Astrocyte (in vitro differentiated cells and primary cell): ENCODE results near the gene SOX21. TPM values are rescaled to one million over a fixed set of nuclear protein-coding genes. Genes with fewer than 3 reads are reported as not detected.

Source experiments
- DNase-seq: peaks from one replicate; pipeline ENCODE4 v3.0.0-alpha.2; 2010; ENCODE audit warnings: low read depth
- FAIRE-seq: peaks from 2 replicates; lab custom pipeline; 2011; peaks lifted over from hg19 to GRCh38; lab: Jason Lieb, UNC
- H2AFZ ChIP-seq: 2 replicates; pipeline ENCODE4 v1.6.0; 2012; ENCODE audit warnings: low read depth, low read length, inconsistent platforms
- H3K27ac ChIP-seq: 2 replicates; pipeline ENCODE4 v1.5.1; 2011; ENCODE audit warnings: low read depth, low read length, inconsistent platforms
- H3K27me3 ChIP-seq: 2 replicates; pipeline ENCODE4 v1.6.0; 2011; ENCODE audit warnings: low read length, inconsistent platforms; ENCODE audit not compliant: insufficient read depth
- H3K36me3 ChIP-seq: 2 replicates; pipeline ENCODE4 v1.5.1; 2011; ENCODE audit warnings: low read length, inconsistent platforms; ENCODE audit not compliant: insufficient read depth
- H3K4me1 ChIP-seq: 2 replicates; pipeline ENCODE4 v1.5.1; 2011; ENCODE audit warnings: low read length, inconsistent platforms; ENCODE audit not compliant: insufficient read depth
- H3K4me2 ChIP-seq: 2 replicates; pipeline ENCODE4 v1.6.0; 2012; ENCODE audit warnings: low read length, inconsistent platforms
- H3K4me3 ChIP-seq: 2 replicates; pipeline ENCODE4 v1.5.1; 2011; ENCODE audit warnings: low read depth, mild to moderate bottlenecking, low read length, inconsistent platforms; ENCODE audit not compliant: insufficient read depth
- H3K79me2 ChIP-seq: 2 replicates; pipeline ENCODE4 v1.6.0; 2012; ENCODE audit warnings: mild to moderate bottlenecking, low read length, inconsistent platforms; ENCODE audit not compliant: insufficient read depth
- H3K9ac ChIP-seq: 2 replicates; pipeline ENCODE4 v1.6.0; 2012; ENCODE audit warnings: mild to moderate bottlenecking, low read length, inconsistent platforms
- H3K9me3 ChIP-seq: 2 replicates; pipeline ENCODE4 v1.5.1; 2012; ENCODE audit warnings: low read depth, mild to moderate bottlenecking, low read length, inconsistent platforms; ENCODE audit not compliant: insufficient read depth
- H4K20me1 ChIP-seq: 2 replicates; pipeline ENCODE4 v1.6.0; 2012; ENCODE audit warnings: low read length, inconsistent platforms; ENCODE audit not compliant: insufficient read depth
- H3K27ac Mint-ChIP-seq: one replicate; pipeline ENCODE4 v1.8.0; 2021; ENCODE audit warnings: mild to moderate bottlenecking, mixed read lengths; ENCODE audit not compliant: unreplicated experiment
- H3K27me3 Mint-ChIP-seq: one replicate; pipeline ENCODE4 v1.8.0; 2021; ENCODE audit warnings: low read depth, mixed read lengths; ENCODE audit not compliant: unreplicated experiment
- H3K36me3 Mint-ChIP-seq: one replicate; pipeline ENCODE4 v1.8.0; 2021; ENCODE audit warnings: low read depth, mixed read lengths; ENCODE audit not compliant: unreplicated experiment
- H3K4me1 Mint-ChIP-seq: one replicate; pipeline ENCODE4 v1.8.0; 2021; ENCODE audit warnings: low read depth, mixed read lengths; ENCODE audit not compliant: unreplicated experiment
- H3K4me3 Mint-ChIP-seq: one replicate; pipeline ENCODE4 v1.8.0; 2021; ENCODE audit warnings: mild to moderate bottlenecking, moderate library complexity, mixed read lengths; ENCODE audit not compliant: unreplicated experiment
- H3K9me3 Mint-ChIP-seq: one replicate; pipeline ENCODE4 v1.8.0; 2021; ENCODE audit warnings: mild to moderate bottlenecking, mixed read lengths; ENCODE audit not compliant: unreplicated experiment
- EZH2 ChIP-seq: IDR thresholded peaks from 2 replicates; pipeline ENCODE4 v1.6.1; 2012; ENCODE audit warnings: mild to moderate bottlenecking, low read length, inconsistent platforms; ENCODE audit not compliant: insufficient read depth
- total RNA-seq: library from RNA; stranded (reverse); gene quantifications from 2 replicates; pipeline ENCODE4 v1.2.1, GENCODE V29; 2021
- TF ChIP-seq, protein P1 (sequence below): IDR thresholded peaks from 2 replicates; pipeline ENCODE4 v1.5.1; 2011; ENCODE audit warnings: low read depth, mild to moderate bottlenecking, inconsistent platforms, low read length, moderate library complexity; ENCODE audit not compliant: insufficient read depth

The SOX21 gene
- total RNA-seq, 1 donor from 2014 or later = 0.77 TPM

GRCh38 chr13:94710881-94711560 lies 1.3 kb downstream of the SOX21 start:
- Mint-ChIP-seq H3K4me3 (peak overlapping the region; percentile 82), H3K9me3 (no peaks in the 10 kb centered on the region), H3K36me3 (no peaks in the 10 kb centered on the region), H3K4me1 (peaks cover 8% of the 10 kb centered on the region), H3K27ac (no peak overlapping the region), H3K27me3 (peaks cover 20% of the 10 kb centered on the region)
- peak overlapping the region; percentile 37 for H3K4me3 ChIP-seq
- peak; percentile 86 for TF ChIP-seq EZH2
- TF ChIP-seq, protein P1, sequence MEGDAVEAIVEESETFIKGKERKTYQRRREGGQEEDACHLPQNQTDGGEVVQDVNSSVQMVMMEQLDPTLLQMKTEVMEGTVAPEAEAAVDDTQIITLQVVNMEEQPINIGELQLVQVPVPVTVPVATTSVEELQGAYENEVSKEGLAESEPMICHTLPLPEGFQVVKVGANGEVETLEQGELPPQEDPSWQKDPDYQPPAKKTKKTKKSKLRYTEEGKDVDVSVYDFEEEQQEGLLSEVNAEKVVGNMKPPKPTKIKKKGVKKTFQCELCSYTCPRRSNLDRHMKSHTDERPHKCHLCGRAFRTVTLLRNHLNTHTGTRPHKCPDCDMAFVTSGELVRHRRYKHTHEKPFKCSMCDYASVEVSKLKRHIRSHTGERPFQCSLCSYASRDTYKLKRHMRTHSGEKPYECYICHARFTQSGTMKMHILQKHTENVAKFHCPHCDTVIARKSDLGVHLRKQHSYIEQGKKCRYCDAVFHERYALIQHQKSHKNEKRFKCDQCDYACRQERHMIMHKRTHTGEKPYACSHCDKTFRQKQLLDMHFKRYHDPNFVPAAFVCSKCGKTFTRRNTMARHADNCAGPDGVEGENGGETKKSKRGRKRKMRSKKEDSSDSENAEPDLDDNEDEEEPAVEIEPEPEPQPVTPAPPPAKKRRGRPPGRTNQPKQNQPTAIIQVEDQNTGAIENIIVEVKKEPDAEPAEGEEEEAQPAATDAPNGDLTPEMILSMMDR = no peak
- H3K9ac ChIP-seq = no peak overlapping the region
- H3K27ac ChIP-seq = no peak overlapping the region
- no peaks in the 10 kb centered on the region for H3K36me3 ChIP-seq
- peak overlapping the region; percentile 68 for H2AFZ ChIP-seq
- H3K4me2 ChIP-seq = peak overlapping the region; percentile 83
- no peak for FAIRE-seq
- no peaks in the 10 kb centered on the region for H4K20me1 ChIP-seq
- peaks cover 9% of the 10 kb centered on the region for H3K4me1 ChIP-seq
- no peak for DNase-seq
- peaks cover 67% of the 10 kb centered on the region for H3K27me3 ChIP-seq
- H3K79me2 ChIP-seq = no peaks in the 10 kb centered on the region
- no peaks in the 10 kb centered on the region for H3K9me3 ChIP-seq

DNA sequence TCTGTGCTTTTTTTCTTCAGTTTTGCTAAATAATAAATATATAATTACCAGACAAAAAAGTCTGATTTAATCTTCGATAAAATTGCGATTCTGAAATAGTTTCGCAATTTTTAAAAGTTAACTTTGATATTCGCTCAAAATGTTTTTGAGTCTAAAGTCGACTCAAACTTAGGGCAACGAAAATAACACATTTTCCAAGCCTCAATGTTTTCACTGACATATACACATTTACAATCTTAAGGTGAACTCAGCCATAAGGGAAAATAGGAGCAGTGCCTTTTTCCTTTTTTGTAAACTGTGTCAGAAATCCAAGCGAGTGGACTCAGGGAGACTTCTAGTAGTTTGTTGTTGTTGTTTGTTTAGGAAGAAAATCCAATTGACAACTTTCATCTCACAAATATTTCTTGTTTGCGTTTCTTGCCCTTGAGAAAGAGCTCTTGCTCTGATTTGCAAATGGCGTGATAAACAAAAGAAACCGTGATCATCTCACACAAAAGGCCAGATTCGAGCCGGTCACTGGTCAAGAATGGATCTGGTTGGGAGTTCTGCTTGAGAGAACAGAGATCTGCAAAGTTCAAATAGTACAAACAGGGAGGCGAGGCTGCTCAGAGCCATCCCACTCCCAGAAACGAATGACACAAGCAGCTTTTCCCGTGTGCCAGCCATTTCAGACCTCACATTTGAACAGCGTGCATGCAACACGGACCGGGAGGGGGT lies 2.1 kb downstream of the SOX21 start:
- no peaks in the 10 kb centered on the region for H4K20me1 ChIP-seq
- peak overlapping the region; percentile 83 for H3K4me2 ChIP-seq
- no peak overlapping the region for H2AFZ ChIP-seq
- Mint-ChIP-seq H3K9me3 (peaks cover under 1% of the 10 kb centered on the region), H3K27ac (peak overlapping the region; percentile 50), H3K36me3 (no peaks in the 10 kb centered on the region), H3K4me1 (peaks cover 8% of the 10 kb centered on the region), H3K27me3 (peaks cover 28% of the 10 kb centered on the region), H3K4me3 (peak overlapping the region; percentile 82)
- peaks cover 9% of the 10 kb centered on the region for H3K4me1 ChIP-seq
- peaks cover 75% of the 10 kb centered on the region for H3K27me3 ChIP-seq
- TF ChIP-seq EZH2 = no peak
- TF ChIP-seq, protein P1 = no peak
- no peak for FAIRE-seq
- H3K9ac ChIP-seq = peak overlapping the region; percentile 38
- H3K36me3 ChIP-seq = no peaks in the 10 kb centered on the region
- DNase-seq = no peak
- no peak overlapping the region for H3K27ac ChIP-seq
- no peak overlapping the region for H3K4me3 ChIP-seq
- no peaks in the 10 kb centered on the region for H3K79me2 ChIP-seq
- no peaks in the 10 kb centered on the region for H3K9me3 ChIP-seq
